Type B pancreatic cell (in vitro differentiated cells): ENCODE data around the gene LRMDA. TPM values are rescaled to one million over a fixed set of nuclear protein-coding genes. Genes with fewer than 3 reads are reported as not detected.

Experiments used
- DNase-seq: peaks from one replicate; pipeline ENCODE4 v3.0.0; 2021; ENCODE audit warnings: mixed read lengths; ENCODE audit not compliant: unreplicated experiment; ENCODE audit errors: extremely low spot score
- H3K27ac Mint-ChIP-seq: 2 replicates; pipeline ENCODE4 v1.8.0; 2021; ENCODE audit warnings: mild to moderate bottlenecking, mixed read lengths
- H3K27me3 Mint-ChIP-seq: 2 replicates; pipeline ENCODE4 v1.8.0; 2021; ENCODE audit warnings: mixed read lengths
- H3K36me3 Mint-ChIP-seq: 2 replicates; pipeline ENCODE4 v1.8.0; 2021; ENCODE audit warnings: mixed read lengths
- H3K4me1 Mint-ChIP-seq: one replicate; pipeline ENCODE4 v1.8.0; 2021; ENCODE audit warnings: mixed read lengths; ENCODE audit not compliant: unreplicated experiment
- H3K4me3 Mint-ChIP-seq: 2 replicates; pipeline ENCODE4 v1.8.0; 2021; ENCODE audit warnings: mild to moderate bottlenecking, mixed read lengths
- H3K9me3 Mint-ChIP-seq: 2 replicates; pipeline ENCODE4 v1.8.0; 2021; ENCODE audit warnings: mixed read lengths
- CTCF ChIP-seq: fragments of 200-600 bp; sonication (generic); conservative IDR thresholded peaks from 2 replicates; pipeline ENCODE4 v1.5.0; 2021; ENCODE audit warnings: antibody characterized with exemption, mild to moderate bottlenecking
- total RNA-seq: library from RNA; stranded (reverse); gene quantifications from 2 replicates; pipeline ENCODE4 v1.2.1, GENCODE V29; 2021; ENCODE audit warnings: low replicate concordance

LRMDA gene
- total RNA-seq, 1 donor from 2014 or later, result 2.0 TPM

GRCh38 chr10:76544789-76545188 lies 1113.4 kb downstream of the LRMDA start:
- DNase-seq, result no peak
- no peak for TF ChIP-seq CTCF
- peaks cover 63% of the 10 kb centered on the region for H3K4me1 Mint-ChIP-seq

GRCh38 chr10:76546411-76546810 lies 1115.0 kb downstream of the LRMDA start:
- Mint-ChIP-seq H3K27ac (no peak overlapping the region), H3K4me3 (no peak overlapping the region), H3K4me1 (peaks cover 57% of the 10 kb centered on the region), H3K27me3 (peaks cover 50% of the 10 kb centered on the region), H3K9me3 (no peaks in the 10 kb centered on the region), H3K36me3 (peaks cover 3% of the 10 kb centered on the region)
- TF ChIP-seq CTCF, result no peak
- DNase-seq, result no peak

More at GRCh38 chr10:76544789-76545188, 1113.4 kb downstream of the LRMDA start:
- Mint-ChIP-seq H3K4me3 (no peak overlapping the region), H3K27ac (no peak overlapping the region), H3K27me3 (peaks cover 43% of the 10 kb centered on the region), H3K36me3 (no peaks in the 10 kb centered on the region), H3K9me3 (no peaks in the 10 kb centered on the region)

GRCh38 chr10:76547352-76547972 lies 1116.0 kb downstream of the LRMDA start:
- TF ChIP-seq CTCF, result peak; percentile 90
- H3K9me3 Mint-ChIP-seq, result no peaks in the 10 kb centered on the region
- peaks cover 49% of the 10 kb centered on the region for H3K4me1 Mint-ChIP-seq
- H3K27ac Mint-ChIP-seq, result no peak overlapping the region
- peak; percentile 83 for DNase-seq
- H3K36me3 Mint-ChIP-seq, result peaks cover 3% of the 10 kb centered on the region
- H3K27me3 Mint-ChIP-seq, result peaks cover 55% of the 10 kb centered on the region
- H3K4me3 Mint-ChIP-seq, result no peak overlapping the region

- Mint-ChIP-seq H3K27ac (no peak overlapping the region), H3K4me3 (no peak overlapping the region), H3K27me3 (peaks cover 51% of the 10 kb centered on the region), H3K4me1 (peaks cover 53% of the 10 kb centered on the region), H3K9me3 (no peaks in the 10 kb centered on the region), H3K36me3 (peaks cover 3% of the 10 kb centered on the region)
- DNase-seq, result no peak
- no peak for TF ChIP-seq CTCF
Measured at GRCh38 chr10:76548716-76549115, 1117.3 kb downstream of the LRMDA start.

- Mint-ChIP-seq H3K4me3 (no peak overlapping the region), H3K27ac (no peak overlapping the region), H3K9me3 (no peaks in the 10 kb centered on the region), H3K36me3 (peaks cover 3% of the 10 kb centered on the region), H3K27me3 (peaks cover 51% of the 10 kb centered on the region), H3K4me1 (peaks cover 54% of the 10 kb centered on the region)
- TF ChIP-seq CTCF, result no peak
- no peak for DNase-seq
Measured at GRCh38 chr10:76549171-76549570, 1117.7 kb downstream of the LRMDA start.
